Measurements from ENCODE around the gene TEX36. TPM values are rescaled to one million over a fixed set of nuclear protein-coding genes. Genes with fewer than 3 reads are reported as not detected.
A peak's percentile ranks its signal among the peaks of the same experiment; 100 is the strongest.

TEX36 gene
- total and polyA plus RNA-seq, 2 donors (not counting 1 experiment from before 2014, with no cell fraction given), result not detected

- peaks cover 7 to 40% of the 10 kb centered on the region in 2 experiments for H3K36me3 ChIP-seq (replicated peaks in 1 of 2; ENCODE audit: control extremely low read depth in 1 of 2, control insufficient read depth in 1 of 2, extremely low read depth in 1 of 2, insufficient read depth in 2 of 2, low read length in 1 of 2)
- H3K4me2 ChIP-seq (replicated peaks; ENCODE audit: low read depth, low read length, poor library complexity, severe bottlenecking), result peak overlapping the region; percentile 83
- peaks cover 0 to 9% (median 0%) of the 10 kb centered on the region in 3 donors for H3K9me3 ChIP-seq (ENCODE audit: control extremely low read depth in 1 of 3, control insufficient read depth in 2 of 3, insufficient read depth in 1 of 3, low read length in 2 of 3)
- DNase-seq (no peak), ATAC-seq (ENCODE audit: low read depth) (no peak)
- no peak overlapping the region for H3K9ac ChIP-seq (ENCODE audit: low read length)
- Mint-ChIP-seq H3K4me1 (peaks cover 30% of the 10 kb centered on the region), H3K27ac (peak overlapping the region; percentile 56), H3K4me3 (peak overlapping the region; percentile 76), H3K27me3 (no peaks in the 10 kb centered on the region), H3K9me3 (ENCODE audit: insufficient read depth) (no peaks in the 10 kb centered on the region)
- H3K79me2 ChIP-seq (ENCODE audit: control insufficient read depth, insufficient read depth, low read length), result peaks cover 22% of the 10 kb centered on the region
- H2AFZ ChIP-seq (ENCODE audit: insufficient read depth, low read depth, low read length, poor library complexity, severe bottlenecking), result no peak overlapping the region
- intact Hi-C loops (cut with micrococcal nuclease), result no loop called here
- CTCF ChIA-PET, result no interaction called here
- no peaks in the 10 kb centered on the region for H4K20me1 ChIP-seq (ENCODE audit: control insufficient read depth, insufficient read depth, low read length, poor library complexity, severe bottlenecking)
- no peak for TF ChIP-seq EZH2 (IDR thresholded peaks at IDR 0.05; ENCODE audit: borderline replicate concordance, insufficient read depth, low read depth, low read length, poor library complexity, severe bottlenecking)
- TF ChIP-seq, protein P1, sequence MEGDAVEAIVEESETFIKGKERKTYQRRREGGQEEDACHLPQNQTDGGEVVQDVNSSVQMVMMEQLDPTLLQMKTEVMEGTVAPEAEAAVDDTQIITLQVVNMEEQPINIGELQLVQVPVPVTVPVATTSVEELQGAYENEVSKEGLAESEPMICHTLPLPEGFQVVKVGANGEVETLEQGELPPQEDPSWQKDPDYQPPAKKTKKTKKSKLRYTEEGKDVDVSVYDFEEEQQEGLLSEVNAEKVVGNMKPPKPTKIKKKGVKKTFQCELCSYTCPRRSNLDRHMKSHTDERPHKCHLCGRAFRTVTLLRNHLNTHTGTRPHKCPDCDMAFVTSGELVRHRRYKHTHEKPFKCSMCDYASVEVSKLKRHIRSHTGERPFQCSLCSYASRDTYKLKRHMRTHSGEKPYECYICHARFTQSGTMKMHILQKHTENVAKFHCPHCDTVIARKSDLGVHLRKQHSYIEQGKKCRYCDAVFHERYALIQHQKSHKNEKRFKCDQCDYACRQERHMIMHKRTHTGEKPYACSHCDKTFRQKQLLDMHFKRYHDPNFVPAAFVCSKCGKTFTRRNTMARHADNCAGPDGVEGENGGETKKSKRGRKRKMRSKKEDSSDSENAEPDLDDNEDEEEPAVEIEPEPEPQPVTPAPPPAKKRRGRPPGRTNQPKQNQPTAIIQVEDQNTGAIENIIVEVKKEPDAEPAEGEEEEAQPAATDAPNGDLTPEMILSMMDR (IDR thresholded peaks at IDR 0.05), result no peak
- peaks cover 17% of the 10 kb centered on the region in 2 donors for H3K4me1 ChIP-seq (ENCODE audit: control insufficient read depth in 2 of 2, insufficient read depth in 2 of 2, low read length in 2 of 2)
- peak overlapping the region in 1 of 5 experiments; percentile 89 for H3K4me3 ChIP-seq (ENCODE audit: control extremely low read depth in 1 of 5, extremely low read depth in 1 of 5, insufficient read depth in 1 of 5, low read depth in 2 of 5, low read length in 4 of 5)
- H3K27ac ChIP-seq (ENCODE audit: low read length in 2 of 2), result no peak overlapping the region
- POLR2A ChIA-PET, result interaction anchor here (0.7 kb wide), 1 partner anchor 713 kb away, joined by 3 read pairs; no protein-coding TSS in a partner anchor
- WGBS (ENCODE audit: insufficient coverage), result 62% methylated on average over 4 of the region's 6 CpGs
- no peaks in the 10 kb centered on the region for H3K27me3 ChIP-seq (replicated peaks in 1 of 4; ENCODE audit: control extremely low read depth in 1 of 4, control insufficient read depth in 3 of 4, insufficient read depth in 4 of 4, low read length in 3 of 4)
These were observed 38.1 kb upstream of the TEX36 start for GRCh38 chr10:125721035-125721434.

DNA sequence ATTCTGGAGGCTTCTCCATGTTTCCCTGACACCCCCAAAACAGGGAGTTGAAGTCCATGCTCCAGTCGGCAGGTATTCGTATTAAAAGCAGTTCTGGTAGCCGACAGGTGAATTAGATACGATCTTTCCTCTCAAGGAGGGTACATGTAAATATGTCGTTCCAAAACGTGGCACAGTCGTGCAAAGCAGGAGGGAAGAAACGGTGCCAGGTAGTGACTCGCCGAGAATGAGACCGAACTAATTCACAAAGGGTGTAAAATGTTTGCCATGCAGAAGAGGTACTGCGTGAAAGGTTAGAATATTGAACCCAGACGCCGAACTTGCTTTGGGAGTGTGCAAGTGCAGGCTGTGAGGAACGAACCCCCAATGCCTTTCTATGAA lies 37.0 kb upstream of the TEX36 start:
- 1% methylated on average over 14 of the region's 15 CpGs for WGBS (ENCODE audit: insufficient coverage)
- peak overlapping the region; percentile 69 to 93 (median 89) for H3K4me3 ChIP-seq (ENCODE audit: control extremely low read depth in 1 of 5, extremely low read depth in 1 of 5, insufficient read depth in 1 of 5, low read depth in 2 of 5, low read length in 4 of 5)
- POLR2A ChIA-PET, result interaction anchor here (1.0 kb wide), 1 partner anchor 103 kb away, joined by 6 read pairs; the partner anchor contains the start of genes BCCIP and UROS

More for the DNA sequence above, 37.0 kb upstream of the TEX36 start:
- peak overlapping the region; percentile 95 for H3K4me3 Mint-ChIP-seq
- Histone ChIP-seq H3K4me2 (replicated peaks; ENCODE audit: low read depth, low read length, poor library complexity, severe bottlenecking) (peak overlapping the region; percentile 83), H3K27ac (ENCODE audit: low read length in 2 of 2) (peak overlapping the region; percentile 77 to 93), H3K36me3 (replicated peaks in 1 of 2; ENCODE audit: control extremely low read depth in 1 of 2, control insufficient read depth in 1 of 2, extremely low read depth in 1 of 2, insufficient read depth in 2 of 2, low read length in 1 of 2) (peaks cover 7 to 31% of the 10 kb centered on the region in 2 experiments), H4K20me1 (ENCODE audit: control insufficient read depth, insufficient read depth, low read length, poor library complexity, severe bottlenecking) (no peaks in the 10 kb centered on the region), H3K27me3 (replicated peaks in 1 of 4; ENCODE audit: control extremely low read depth in 1 of 4, control insufficient read depth in 3 of 4, insufficient read depth in 4 of 4, low read length in 3 of 4) (no peaks in the 10 kb centered on the region), H3K79me2 (ENCODE audit: control insufficient read depth, insufficient read depth, low read length) (peaks cover 22% of the 10 kb centered on the region), H3K9me3 (ENCODE audit: control extremely low read depth in 1 of 3, control insufficient read depth in 2 of 3, insufficient read depth in 1 of 3, low read length in 2 of 3) (peaks cover 0 to 9% (median 0%) of the 10 kb centered on the region in 3 donors), H3K9ac (ENCODE audit: low read length) (peak overlapping the region; percentile 98), H3K4me1 (ENCODE audit: control insufficient read depth in 2 of 2, insufficient read depth in 2 of 2, low read length in 2 of 2) (peaks cover 17% of the 10 kb centered on the region in 2 donors), H2AFZ (ENCODE audit: insufficient read depth, low read depth, low read length, poor library complexity, severe bottlenecking) (peak overlapping the region; percentile 99)
- TF ChIP-seq EZH2 (IDR thresholded peaks at IDR 0.05; ENCODE audit: borderline replicate concordance, insufficient read depth, low read depth, low read length, poor library complexity, severe bottlenecking), result no peak
- CTCF ChIA-PET, result no interaction called here
- no peak for ATAC-seq (ENCODE audit: low read depth)
- H3K4me1 Mint-ChIP-seq, result peaks cover 30% of the 10 kb centered on the region
- no peaks in the 10 kb centered on the region for H3K27me3 Mint-ChIP-seq
- H3K9me3 Mint-ChIP-seq (ENCODE audit: insufficient read depth), result no peaks in the 10 kb centered on the region
- intact Hi-C loops (cut with micrococcal nuclease), result no loop called here
- DNase-seq, result no peak
- H3K27ac Mint-ChIP-seq, result peak overlapping the region; percentile 93
